Mucosa of descending colon (tissue), 3 donors: Measurements from ENCODE around the gene SOX5. TPM values are rescaled to one million over a fixed set of nuclear protein-coding genes. Genes with fewer than 3 reads are reported as not detected.

Experiments
- ATAC-seq: fragments of 200-7000 bp; cut with Tn5 transposase; one replicate; pipeline ENCODE4 v1.9.1; 2020; ENCODE audit warnings: mild to moderate bottlenecking, moderate library complexity
- DNase-seq, 3 donors: peaks; one replicate each; pipeline ENCODE4 v3.0.0-alpha.2; 2020
- H3K36me3 ChIP-seq: fragments of 200-600 bp; one replicate; pipeline ENCODE4 v1.8.0; 2021; ENCODE audit warnings: low read depth, mild to moderate bottlenecking
- H3K4me1 ChIP-seq: fragments of 200-600 bp; one replicate; pipeline ENCODE4 v1.8.0; 2021; ENCODE audit warnings: low read depth, mild to moderate bottlenecking
- H3K4me3 ChIP-seq: fragments of 200-600 bp; one replicate; pipeline ENCODE4 v1.8.0; 2021; ENCODE audit warnings: mild to moderate bottlenecking
- H3K9me3 ChIP-seq: fragments of 200-600 bp; one replicate; pipeline ENCODE4 v1.8.0; 2021; ENCODE audit warnings: mild to moderate bottlenecking
- intact Hi-C, 2 donors: fragments of 100-400 bp; cut with DNase I in 1 of 2; cut with micrococcal nuclease in 1 of 2; formaldehyde crosslinking; loops; one replicate each; pipeline versions ENCODE4 v1.11.0 to v1.11.1; 2022; cut with DNase I, micrococcal nuclease
- total RNA-seq, 3 donors: library from RNA; stranded (reverse); fragmentation: NEBNext Ultra II Directional in 2 of 3; extraction: Animal tissue kit (Norgen Biotek cat#: 25700) in 2 of 3; gene quantifications; one replicate each; pipeline versions ENCODE4 v1.2.1 to v1.2.4, GENCODE V29; 2021 to 2023
- TF ChIP-seq, protein P1 (sequence below): fragments of 200-600 bp; IDR thresholded peaks from one replicate; pipeline ENCODE4 v1.8.0; 2022; ENCODE audit warnings: antibody characterized with exemption, mild to moderate bottlenecking
- donor health status: DM: no; HTN: no; CAD: no; lungs with moderate emphysema.
- donor health status: DM: no; HTN: no; CAD: no.
- donor health status: DM: no; HTN: yes; CAD: no.

Gene SOX5
- total RNA-seq, 3 donors from 2014 or later, result 2.8 to 13.0 (median 3.3) TPM

DNA sequence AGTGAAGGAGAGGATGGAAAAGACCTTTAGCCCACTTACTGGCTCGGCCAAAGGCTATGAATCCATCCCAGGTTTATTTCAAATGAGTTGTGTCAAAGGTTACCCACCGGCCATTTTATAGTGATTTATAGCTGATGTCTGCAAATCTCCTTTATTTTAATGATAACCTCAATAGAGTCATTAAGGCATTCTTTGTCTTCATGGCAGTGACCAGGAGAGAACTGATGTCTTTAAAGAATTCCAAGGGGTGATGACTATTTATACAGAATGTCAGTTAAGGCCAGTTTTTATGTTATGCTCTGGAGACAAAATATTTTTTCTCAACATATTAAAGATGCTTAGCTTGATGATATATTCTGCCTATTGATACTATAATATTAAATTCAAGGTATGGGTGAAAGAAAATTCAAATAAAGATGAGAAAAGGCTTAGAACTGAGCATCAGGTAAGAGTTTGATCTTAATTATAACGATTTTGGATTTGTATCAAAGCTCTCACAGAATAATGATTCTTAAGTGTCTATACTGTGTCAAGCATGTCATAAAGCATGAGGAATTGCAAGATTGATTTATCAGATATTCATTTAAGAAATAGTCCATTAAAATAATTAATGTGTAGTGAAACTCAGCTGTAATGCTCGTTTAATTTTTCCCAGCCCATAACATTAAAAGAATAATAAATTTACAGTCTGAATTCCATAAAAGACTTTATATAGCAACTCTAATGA, 361.5 kb downstream of the SOX5 start:
- H3K4me1 ChIP-seq, result no peaks in the 10 kb centered on the region
- DNase-seq (no peak), ATAC-seq (no peak)
- H3K9me3 ChIP-seq, result no peaks in the 10 kb centered on the region
- TF ChIP-seq, protein P1, sequence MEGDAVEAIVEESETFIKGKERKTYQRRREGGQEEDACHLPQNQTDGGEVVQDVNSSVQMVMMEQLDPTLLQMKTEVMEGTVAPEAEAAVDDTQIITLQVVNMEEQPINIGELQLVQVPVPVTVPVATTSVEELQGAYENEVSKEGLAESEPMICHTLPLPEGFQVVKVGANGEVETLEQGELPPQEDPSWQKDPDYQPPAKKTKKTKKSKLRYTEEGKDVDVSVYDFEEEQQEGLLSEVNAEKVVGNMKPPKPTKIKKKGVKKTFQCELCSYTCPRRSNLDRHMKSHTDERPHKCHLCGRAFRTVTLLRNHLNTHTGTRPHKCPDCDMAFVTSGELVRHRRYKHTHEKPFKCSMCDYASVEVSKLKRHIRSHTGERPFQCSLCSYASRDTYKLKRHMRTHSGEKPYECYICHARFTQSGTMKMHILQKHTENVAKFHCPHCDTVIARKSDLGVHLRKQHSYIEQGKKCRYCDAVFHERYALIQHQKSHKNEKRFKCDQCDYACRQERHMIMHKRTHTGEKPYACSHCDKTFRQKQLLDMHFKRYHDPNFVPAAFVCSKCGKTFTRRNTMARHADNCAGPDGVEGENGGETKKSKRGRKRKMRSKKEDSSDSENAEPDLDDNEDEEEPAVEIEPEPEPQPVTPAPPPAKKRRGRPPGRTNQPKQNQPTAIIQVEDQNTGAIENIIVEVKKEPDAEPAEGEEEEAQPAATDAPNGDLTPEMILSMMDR, result no peak
- no peak overlapping the region for H3K4me3 ChIP-seq
- intact Hi-C loops, result no loop called here
- H3K36me3 ChIP-seq, result no peaks in the 10 kb centered on the region

DNA sequence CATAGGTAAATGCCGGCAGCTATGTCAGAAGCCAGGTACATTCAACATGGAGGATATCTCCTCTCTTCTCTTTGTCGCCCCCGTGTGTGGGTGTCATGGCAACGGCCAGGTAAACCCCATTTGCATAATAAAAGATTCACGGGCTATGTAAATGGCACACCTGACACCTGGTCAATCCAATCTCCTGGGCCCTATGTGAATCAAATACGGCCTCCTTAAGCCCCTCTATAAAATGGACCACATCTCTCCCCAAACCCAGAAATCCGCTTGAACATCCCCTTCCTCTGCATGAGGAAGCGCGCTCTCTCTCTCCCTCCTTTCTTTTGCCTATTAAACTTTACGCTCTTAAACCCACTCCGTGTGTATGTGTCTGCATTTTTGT, 363.7 kb downstream of the SOX5 start:
- intact Hi-C loops, result no loop called here
- TF ChIP-seq, protein P1, result no peak
- Histone ChIP-seq H3K9me3 (no peaks in the 10 kb centered on the region), H3K4me1 (no peaks in the 10 kb centered on the region), H3K4me3 (no peak overlapping the region), H3K36me3 (no peaks in the 10 kb centered on the region)
- ATAC-seq, result no peak
- DNase-seq, result no peak

DNA sequence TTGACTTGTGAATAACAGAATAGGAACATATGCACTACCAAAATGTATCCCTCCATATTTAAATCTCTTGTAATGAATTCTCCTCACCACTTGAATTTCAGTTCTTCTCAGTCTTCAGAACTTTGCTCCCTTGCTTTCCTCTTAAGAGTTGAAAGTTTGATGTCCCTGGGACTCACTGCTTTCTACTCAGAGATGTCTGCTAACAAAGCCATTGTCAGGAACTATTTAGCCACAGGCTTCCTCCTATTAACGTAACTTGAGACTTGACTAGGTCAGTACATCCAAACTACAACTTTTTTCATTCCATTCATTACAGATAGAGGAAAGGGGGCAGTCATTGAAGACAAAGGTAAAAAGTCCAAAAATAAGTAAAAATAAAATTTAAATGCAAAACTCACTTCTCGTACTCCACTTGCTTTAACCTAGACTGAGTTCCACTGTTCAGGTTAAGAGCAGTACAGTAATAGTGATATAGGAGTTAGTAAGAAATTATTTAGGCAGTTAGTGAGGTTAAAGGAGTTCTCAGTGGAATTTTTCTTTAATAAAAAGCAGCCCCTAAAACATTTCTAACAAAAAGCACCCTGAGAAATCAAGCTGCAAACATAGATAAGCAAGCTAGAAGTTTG, 364.2 kb downstream of the SOX5 start:
- TF ChIP-seq, protein P1, result no peak
- Histone ChIP-seq H3K36me3 (no peaks in the 10 kb centered on the region), H3K4me1 (no peaks in the 10 kb centered on the region), H3K9me3 (no peaks in the 10 kb centered on the region), H3K4me3 (no peak overlapping the region)
- DNase-seq, result no peak
- no peak for ATAC-seq
- intact Hi-C loops, result no loop called here

DNA sequence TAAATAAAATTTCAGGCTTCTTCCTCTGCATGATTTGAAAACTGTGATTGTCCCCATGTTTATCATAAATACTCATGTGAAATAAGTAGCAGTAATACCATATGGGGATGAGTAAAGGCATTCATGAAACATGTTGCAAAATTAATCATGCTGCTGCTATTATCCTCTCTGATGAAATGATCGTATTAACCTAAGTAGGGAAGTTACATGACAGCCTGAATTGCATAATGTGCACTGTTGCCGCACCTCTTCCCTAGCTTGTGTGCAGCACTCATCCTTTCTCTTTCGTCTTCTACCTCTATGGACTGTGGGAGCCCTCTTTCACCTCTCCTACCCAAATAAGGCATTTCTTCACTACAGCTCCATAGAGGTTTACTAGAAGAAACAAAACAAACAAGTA, 367.6 kb downstream of the SOX5 start:
- no peak for ATAC-seq

DNA sequence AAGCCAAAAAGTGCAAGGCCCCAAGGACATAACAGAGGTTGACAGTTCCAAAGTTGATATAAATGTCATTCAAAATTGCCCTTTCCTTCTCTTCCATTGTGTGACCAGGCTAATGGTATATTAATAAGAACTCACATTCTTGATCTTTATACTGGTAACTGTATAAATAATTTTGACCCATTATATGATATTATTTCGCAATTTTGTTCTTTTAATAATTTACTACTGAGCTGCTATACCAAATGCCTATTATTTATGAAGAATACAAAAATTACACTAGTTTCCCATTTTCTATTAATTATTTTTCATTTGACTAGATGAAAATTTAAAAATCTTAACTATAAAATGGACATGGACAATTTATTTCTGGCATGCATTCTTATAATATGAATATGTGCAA, 370.2 kb downstream of the SOX5 start:
- Histone ChIP-seq H3K9me3 (no peaks in the 10 kb centered on the region), H3K36me3 (no peaks in the 10 kb centered on the region), H3K4me3 (no peak overlapping the region), H3K4me1 (no peaks in the 10 kb centered on the region)
- TF ChIP-seq, protein P1, result no peak
- no peak for ATAC-seq
- intact Hi-C loops, result no loop called here
- no peak for DNase-seq

More for the DNA sequence above, 367.6 kb downstream of the SOX5 start:
- intact Hi-C loops, result no loop called here
- Histone ChIP-seq H3K36me3 (no peaks in the 10 kb centered on the region), H3K4me1 (no peaks in the 10 kb centered on the region), H3K4me3 (no peak overlapping the region), H3K9me3 (no peaks in the 10 kb centered on the region)
- DNase-seq, result no peak
- TF ChIP-seq, protein P1, result no peak
